Effector memory CD8-positive, alpha-beta T cell (primary cell): Measurements from ENCODE around the gene ALDH1L1.

ENCODE experiments used
- ATAC-seq: fragments of 150-1000 bp; cut with Tn5 transposase; replicated peaks from 2 replicates; pipeline ENCODE4 v1.10.0; 2021; ENCODE audit warnings: mild to moderate bottlenecking, moderate library complexity
- DNase-seq, 3 experiments: peaks; one replicate each; pipeline ENCODE4 v3.0.0; 2021
- H3K27ac Mint-ChIP-seq, 2 donors: one replicate each; pipeline ENCODE4 v1.8.0; 2022; ENCODE audit warnings: mild to moderate bottlenecking in 2 of 2, mixed read lengths in 2 of 2, moderate library complexity in 2 of 2
- H3K27me3 Mint-ChIP-seq, 2 donors: one replicate each; pipeline ENCODE4 v1.8.0; 2022; ENCODE audit warnings: mixed read lengths in 2 of 2
- H3K36me3 Mint-ChIP-seq: one replicate; pipeline ENCODE4 v1.8.0; 2022; ENCODE audit warnings: mild to moderate bottlenecking, moderate library complexity, mixed read lengths; ENCODE audit not compliant: insufficient read depth
- H3K4me1 Mint-ChIP-seq, 2 donors: one replicate each; pipeline ENCODE4 v1.8.0; 2022; ENCODE audit warnings: low read depth in 2 of 2, mixed read lengths in 2 of 2
- H3K4me3 Mint-ChIP-seq, 2 donors: one replicate each; pipeline ENCODE4 v1.8.0; 2022; ENCODE audit warnings: mild to moderate bottlenecking in 2 of 2, mixed read lengths in 2 of 2, moderate library complexity in 2 of 2
- H3K9me3 Mint-ChIP-seq, 2 donors: one replicate each; pipeline ENCODE4 v1.8.0; 2022; ENCODE audit warnings: mixed read lengths in 2 of 2
- total RNA-seq, 9 experiments: gene quantifications; one replicate each; lab custom pipeline; 2026; lab: John Stamatoyannopoulos, UW

ALDH1L1 gene
- total RNA-seq, result 0 to 0.24 (median 0) reads per million in 9 experiments

DNA sequence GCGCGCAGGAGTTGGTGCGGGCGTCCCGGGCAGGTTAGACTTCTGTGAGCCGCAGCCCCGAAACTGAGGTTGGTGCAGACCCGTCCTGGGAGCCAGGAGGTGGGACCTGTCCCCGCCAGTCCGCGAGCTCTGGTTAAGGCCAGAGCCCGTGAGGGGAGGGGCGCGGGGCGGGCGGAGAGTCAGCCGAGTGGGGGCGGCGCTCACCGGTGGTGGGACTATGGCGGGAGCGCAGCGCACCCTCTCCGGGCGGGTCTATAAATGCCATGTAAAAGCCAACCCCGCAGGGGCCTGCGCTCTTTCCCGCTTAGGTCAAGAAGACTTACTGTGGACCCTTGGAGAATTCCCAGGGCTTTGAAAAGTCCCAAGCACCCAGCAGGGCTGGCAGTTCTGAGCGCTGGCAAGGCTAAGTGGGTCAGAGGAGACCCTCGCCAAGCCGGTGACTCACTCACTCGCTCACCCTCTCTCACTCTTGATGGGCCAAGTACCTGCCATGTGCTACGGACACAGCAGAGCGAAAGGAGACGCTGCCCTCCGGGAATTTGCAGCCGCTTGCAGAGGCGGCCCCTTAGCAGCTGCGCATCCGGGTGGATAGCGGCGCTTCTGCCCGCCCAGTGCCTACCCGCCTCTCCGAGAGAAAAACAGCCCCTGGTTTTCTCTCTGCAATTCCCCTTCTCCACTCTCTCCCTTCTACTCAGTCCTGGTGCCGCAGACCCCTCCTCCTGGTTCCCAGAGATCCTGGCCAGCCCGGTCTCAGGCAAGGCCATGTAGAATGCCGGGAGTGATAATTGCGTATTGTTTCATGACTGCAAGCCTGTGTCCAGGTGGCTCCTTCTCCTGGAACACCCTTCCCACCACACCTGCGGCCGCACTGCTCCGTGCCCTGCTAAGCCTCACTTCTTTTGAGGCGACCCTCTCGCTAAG, at the start of gene ALDH1L1:
Gene ALDH1L1 (minus strand): TSS at position 110 of the 921 bp plus-strand sequence. CDS start 19,607 bp downstream, outside the sequence.
- Mint-ChIP-seq H3K36me3 (no peaks in the 10 kb centered on the region), H3K9me3 (no peaks in the 10 kb centered on the region), H3K27me3 (peaks cover 65 to 68% of the 10 kb centered on the region in 2 donors), H3K4me3 (no peak within 1 kb of the TSS), H3K27ac (no peak within 1 kb of the TSS), H3K4me1 (peaks cover 0 to 8% of the 10 kb centered on the region in 2 donors)
- DNase-seq (no peak), ATAC-seq (no peak)

DNA sequence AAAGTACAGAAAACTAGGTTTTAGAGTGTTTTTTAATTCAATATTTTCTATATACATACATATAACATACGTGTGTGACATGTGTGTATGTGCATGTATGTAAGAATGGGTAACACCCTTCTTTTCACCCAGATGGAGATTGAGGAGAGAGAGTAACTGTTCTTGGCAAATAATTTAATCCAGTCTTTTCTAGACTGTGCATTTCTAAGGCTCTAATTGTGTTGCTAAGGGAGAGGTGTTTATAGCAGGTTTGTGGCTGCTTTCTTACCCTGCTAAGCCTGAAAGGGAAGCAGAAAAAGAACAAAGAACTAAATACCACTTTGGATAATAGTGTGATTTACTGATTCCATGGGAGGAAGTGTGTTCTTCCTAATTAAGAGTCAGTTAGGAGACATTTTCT, 46.0 kb upstream of the ALDH1L1 start:
- no peaks in the 10 kb centered on the region for H3K36me3 Mint-ChIP-seq
- H3K27ac Mint-ChIP-seq, result no peak overlapping the region
- H3K27me3 Mint-ChIP-seq, result peaks cover 8 to 27% of the 10 kb centered on the region in 2 donors
- no peak overlapping the region for H3K4me3 Mint-ChIP-seq
- DNase-seq (no peak), ATAC-seq (no peak)
- no peaks in the 10 kb centered on the region for H3K9me3 Mint-ChIP-seq
- no peaks in the 10 kb centered on the region for H3K4me1 Mint-ChIP-seq

DNA sequence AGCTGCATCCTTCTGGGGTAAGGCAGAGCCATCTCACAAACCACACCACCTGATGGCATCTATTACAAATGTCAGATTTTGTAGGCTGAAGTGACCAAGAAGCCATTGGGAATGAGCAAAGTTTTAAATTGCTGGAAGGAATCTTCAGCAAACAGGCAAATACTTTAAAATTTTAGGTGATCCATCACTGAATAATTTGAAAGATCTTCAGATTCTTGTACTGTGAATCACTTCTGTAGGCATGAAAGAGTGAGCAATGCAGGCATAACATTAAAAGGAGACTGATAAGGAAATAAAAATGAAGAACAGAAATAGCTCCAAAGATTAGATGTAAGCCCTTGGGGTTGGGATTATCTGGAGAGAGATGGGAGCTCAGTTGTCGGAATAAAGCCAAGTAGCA, 36.0 kb upstream of the ALDH1L1 start:
- Mint-ChIP-seq H3K4me3 (no peak overlapping the region), H3K36me3 (no peaks in the 10 kb centered on the region), H3K27me3 (peaks cover 68 to 80% of the 10 kb centered on the region in 2 donors), H3K27ac (no peak overlapping the region), H3K9me3 (no peaks in the 10 kb centered on the region), H3K4me1 (peaks cover 9 to 11% of the 10 kb centered on the region in 2 donors)
- no peak for DNase-seq
- no peak for ATAC-seq

DNA sequence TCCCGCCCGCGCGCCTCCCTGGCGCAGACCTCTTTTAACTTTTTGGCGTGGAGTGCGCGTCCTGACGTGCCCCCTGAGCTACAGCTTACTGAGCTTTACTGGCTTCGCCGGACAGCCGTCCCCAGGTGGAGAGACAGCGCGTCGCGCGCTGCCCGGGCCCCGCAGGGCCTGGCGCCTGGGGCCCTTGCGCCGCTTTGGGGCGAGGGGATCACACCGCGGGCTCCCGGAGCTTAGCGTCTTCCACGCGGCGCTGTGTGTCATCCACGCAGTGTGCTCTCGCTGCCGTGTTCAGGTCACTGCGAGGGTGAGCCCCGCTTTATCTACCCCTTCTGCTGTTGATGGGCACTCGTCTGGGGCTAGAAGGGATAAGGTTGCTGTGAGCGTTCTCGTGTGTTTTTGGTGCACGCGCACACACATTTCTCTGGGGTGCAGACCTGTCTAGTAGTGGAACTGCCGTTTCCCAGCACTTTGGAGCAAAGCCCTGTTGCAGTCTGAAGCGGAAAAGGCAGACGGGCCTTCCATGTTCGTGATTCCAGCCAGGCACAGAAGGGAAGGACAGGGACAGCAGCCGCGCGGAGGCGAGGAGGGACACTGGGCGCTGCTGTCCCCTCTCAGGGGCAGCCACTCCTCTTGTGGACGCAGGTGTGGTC, 33.1 kb upstream of the ALDH1L1 start:
- Mint-ChIP-seq H3K27ac (no peak overlapping the region), H3K4me3 (peak overlapping the region in 1 of 2 donors; percentile 8), H3K4me1 (peaks cover 9 to 11% of the 10 kb centered on the region in 2 donors), H3K36me3 (no peaks in the 10 kb centered on the region), H3K27me3 (peaks cover 65 to 94% of the 10 kb centered on the region in 2 donors), H3K9me3 (no peaks in the 10 kb centered on the region)
- ATAC-seq, result no peak
- DNase-seq, result no peak

DNA sequence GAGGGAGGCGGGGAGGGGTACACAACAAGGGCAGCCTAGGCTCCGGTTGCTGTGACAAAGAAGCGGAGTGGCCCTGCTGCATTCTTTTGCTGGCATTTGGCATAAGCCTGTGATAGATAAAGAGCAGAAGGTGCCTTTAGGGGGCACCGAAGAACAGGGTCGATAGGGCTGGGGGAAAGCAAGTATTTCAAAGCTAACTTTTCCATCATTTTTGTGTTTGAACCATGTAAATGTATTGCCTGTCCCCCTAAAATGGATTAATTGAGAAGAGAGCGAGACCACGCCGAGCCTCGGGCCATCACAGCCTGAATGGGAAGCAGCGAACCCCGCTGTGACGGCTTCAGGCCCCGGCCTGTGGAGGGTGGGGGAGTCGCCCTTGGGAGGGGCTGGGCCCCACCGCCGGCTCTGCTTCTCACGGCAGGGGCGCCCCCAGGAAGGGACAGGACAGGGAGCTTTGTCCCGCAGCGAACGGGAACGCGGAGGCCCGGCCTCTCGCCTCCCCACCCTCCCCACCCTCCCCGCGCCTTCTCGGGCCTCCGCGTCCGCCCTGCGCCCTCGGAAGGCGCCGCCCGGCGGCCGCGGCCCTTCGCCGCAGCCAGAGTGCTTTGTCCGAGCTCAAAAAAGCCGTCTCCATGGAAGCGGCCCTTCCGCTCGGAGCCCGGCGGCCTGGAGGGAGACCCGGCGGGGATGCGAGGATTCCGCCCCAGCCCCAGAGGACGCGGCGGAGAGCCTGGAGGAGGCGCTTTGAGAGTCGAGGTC, 32.4 kb upstream of the ALDH1L1 start:
- Mint-ChIP-seq H3K27me3 (peaks cover 65 to 98% of the 10 kb centered on the region in 2 donors), H3K27ac (no peak overlapping the region), H3K9me3 (no peaks in the 10 kb centered on the region), H3K4me3 (peak overlapping the region; percentile 44 to 68), H3K4me1 (peaks cover 9 to 11% of the 10 kb centered on the region in 2 donors), H3K36me3 (no peaks in the 10 kb centered on the region)
- ATAC-seq, result no peak
- DNase-seq, result no peak

DNA sequence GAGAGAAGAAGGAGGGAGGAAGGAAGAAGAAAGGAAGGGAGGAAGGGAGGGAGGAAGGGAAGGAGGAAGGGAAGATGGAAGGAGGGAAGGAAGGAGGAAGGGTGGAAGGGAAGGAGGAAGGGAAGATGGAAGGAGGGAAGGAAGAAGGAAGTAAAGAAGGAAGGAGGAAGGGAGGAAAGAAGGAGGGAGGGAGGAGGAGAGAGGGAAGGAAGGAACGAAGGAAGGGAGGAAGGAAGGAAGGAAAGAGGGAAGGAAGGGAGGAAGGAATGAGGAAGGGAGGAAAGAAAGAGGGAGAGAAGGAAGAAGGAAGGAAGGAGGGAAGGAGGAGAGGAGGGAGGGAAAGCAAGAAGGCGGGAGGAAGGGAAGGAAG, 31.8 kb upstream of the ALDH1L1 start:
- Mint-ChIP-seq H3K4me3 (peak overlapping the region; percentile 44 to 50), H3K27ac (no peak overlapping the region), H3K27me3 (peaks cover 69 to 98% of the 10 kb centered on the region in 2 donors), H3K36me3 (no peaks in the 10 kb centered on the region), H3K9me3 (no peaks in the 10 kb centered on the region), H3K4me1 (peaks cover 9 to 11% of the 10 kb centered on the region in 2 donors)
- ATAC-seq (no peak), DNase-seq (no peak)

DNA sequence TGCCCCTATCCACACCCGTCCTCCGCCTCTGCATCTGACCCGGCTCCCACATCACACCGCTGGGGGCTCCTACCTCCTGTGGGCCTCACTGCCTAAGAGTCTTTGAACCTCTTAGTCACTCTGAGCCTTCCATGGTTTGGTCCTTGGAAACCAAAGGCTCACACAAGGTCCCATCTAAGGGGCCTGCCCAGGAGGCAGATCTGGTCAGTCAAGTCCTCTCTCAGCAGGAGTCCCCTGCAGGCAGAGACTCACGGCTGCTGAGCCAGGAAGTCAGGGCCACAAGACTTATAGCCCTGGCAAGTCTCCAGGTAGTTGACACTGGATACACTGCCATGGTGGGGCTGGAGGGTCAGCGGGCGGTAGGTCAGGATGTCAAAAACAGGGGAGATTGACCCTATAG, 31.2 kb upstream of the ALDH1L1 start:
- Mint-ChIP-seq H3K27ac (no peak overlapping the region), H3K4me1 (peaks cover 9 to 11% of the 10 kb centered on the region in 2 donors), H3K9me3 (no peaks in the 10 kb centered on the region), H3K4me3 (peak overlapping the region in 1 of 2 donors; percentile 50), H3K36me3 (no peaks in the 10 kb centered on the region), H3K27me3 (peaks cover 64 to 91% of the 10 kb centered on the region in 2 donors)
- ATAC-seq (no peak), DNase-seq (no peak)

DNA sequence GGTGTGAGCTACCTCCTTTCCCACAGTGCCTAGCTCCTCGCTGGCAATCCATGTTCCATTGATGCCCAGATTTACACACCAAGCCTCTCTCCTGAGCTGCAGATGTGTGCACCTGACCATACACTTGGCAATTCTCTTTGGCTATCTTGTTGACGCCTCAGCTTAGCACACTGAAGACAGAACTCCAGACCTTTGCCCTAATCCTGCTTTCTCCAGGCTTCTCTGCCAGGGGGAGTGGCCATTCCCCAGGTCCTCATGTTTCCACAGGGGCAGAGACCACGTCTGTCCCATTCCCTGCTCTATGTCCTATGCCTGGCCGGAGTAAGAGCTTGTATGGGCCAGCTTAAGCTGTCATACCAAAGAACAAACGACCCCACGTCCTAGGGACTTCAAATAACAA, 30.2 kb upstream of the ALDH1L1 start:
- Mint-ChIP-seq H3K9me3 (no peaks in the 10 kb centered on the region), H3K4me1 (peaks cover 9 to 11% of the 10 kb centered on the region in 2 donors), H3K4me3 (no peak overlapping the region), H3K27me3 (peaks cover 57 to 88% of the 10 kb centered on the region in 2 donors), H3K36me3 (no peaks in the 10 kb centered on the region), H3K27ac (no peak overlapping the region)
- ATAC-seq, result no peak
- DNase-seq, result no peak

DNA sequence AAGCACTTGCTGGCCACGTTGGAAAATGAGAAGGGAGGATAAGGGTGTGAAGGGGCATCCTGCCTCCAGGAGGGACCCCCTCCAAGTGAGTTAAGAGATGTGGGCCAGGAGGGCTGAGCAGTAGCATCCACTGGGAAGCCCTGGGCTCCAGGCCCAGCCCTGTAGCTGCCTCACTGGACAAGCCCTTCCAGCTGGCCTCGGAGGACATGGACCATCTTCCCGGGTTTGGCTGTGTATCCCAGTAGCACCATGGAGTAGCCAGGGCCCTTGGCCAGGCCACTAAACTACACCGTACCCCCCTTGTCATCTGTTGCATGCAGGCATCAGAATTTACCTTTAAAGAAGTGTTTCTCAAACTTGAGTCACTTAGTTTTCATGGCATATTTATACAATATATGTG, 29.4 kb upstream of the ALDH1L1 start:
- Mint-ChIP-seq H3K9me3 (no peaks in the 10 kb centered on the region), H3K4me1 (peaks cover 9 to 11% of the 10 kb centered on the region in 2 donors), H3K36me3 (no peaks in the 10 kb centered on the region), H3K4me3 (no peak overlapping the region), H3K27me3 (peaks cover 55 to 88% of the 10 kb centered on the region in 2 donors), H3K27ac (no peak overlapping the region)
- ATAC-seq, result no peak
- DNase-seq, result no peak

DNA sequence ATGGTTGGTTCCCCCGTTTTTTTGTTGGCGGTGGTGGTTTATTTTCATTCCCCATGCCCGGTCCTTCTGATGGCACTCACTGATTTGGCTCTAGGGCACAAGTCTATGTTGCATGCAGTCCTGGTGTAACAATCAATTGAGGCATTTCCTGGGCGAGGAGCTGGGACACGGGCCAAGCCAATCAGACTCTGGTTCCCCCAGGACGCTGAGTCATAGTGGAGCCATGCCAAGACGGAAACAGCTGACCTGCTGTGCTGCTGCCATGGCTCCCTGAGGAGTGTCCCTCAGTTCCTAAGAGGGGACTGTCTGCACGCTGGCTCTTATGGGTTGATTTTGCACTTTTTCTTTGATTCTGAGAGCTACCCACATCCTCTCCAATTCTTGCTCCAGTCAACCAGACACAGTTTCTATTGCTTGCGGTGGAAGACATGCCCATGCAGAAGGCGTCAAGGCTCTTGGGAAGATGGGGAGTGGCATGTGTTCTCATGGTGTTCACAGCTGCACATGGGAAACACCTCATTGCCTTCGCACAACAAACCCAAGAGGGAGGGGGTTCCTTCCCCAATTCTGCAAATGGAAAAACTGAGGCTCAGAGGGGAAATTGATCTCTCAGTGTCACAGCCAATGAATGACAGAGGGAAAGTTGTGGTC, 28.3 kb upstream of the ALDH1L1 start:
- Mint-ChIP-seq H3K36me3 (no peaks in the 10 kb centered on the region), H3K27me3 (peaks cover 54 to 88% of the 10 kb centered on the region in 2 donors), H3K4me1 (peaks cover 9 to 11% of the 10 kb centered on the region in 2 donors), H3K27ac (no peak overlapping the region), H3K9me3 (no peaks in the 10 kb centered on the region), H3K4me3 (no peak overlapping the region)
- DNase-seq, result no peak
- ATAC-seq, result no peak

DNA sequence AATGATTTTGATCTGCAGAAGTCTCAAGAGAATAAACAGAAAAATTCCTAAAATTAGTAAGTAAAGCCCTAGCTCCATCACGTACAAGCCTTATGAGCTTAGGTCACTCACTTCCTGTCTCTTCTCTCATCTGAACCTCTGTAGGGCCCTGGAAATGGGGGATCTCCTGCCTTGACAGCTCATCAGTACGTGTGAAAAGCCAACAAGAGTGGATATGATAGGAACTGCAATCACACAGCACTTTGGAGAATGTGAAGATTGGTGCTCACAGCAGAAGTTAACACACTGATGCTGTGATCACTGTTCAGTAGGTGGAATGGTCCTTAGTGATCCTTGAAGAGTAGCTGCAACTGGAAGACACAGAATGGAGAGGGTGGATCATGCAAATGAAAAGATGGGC, 27.8 kb upstream of the ALDH1L1 start:
- ATAC-seq (no peak), DNase-seq (no peak)
- Mint-ChIP-seq H3K27ac (no peak overlapping the region), H3K36me3 (no peaks in the 10 kb centered on the region), H3K4me1 (peaks cover 6 to 11% of the 10 kb centered on the region in 2 donors), H3K4me3 (no peak overlapping the region), H3K27me3 (peaks cover 51 to 89% of the 10 kb centered on the region in 2 donors), H3K9me3 (no peaks in the 10 kb centered on the region)

DNA sequence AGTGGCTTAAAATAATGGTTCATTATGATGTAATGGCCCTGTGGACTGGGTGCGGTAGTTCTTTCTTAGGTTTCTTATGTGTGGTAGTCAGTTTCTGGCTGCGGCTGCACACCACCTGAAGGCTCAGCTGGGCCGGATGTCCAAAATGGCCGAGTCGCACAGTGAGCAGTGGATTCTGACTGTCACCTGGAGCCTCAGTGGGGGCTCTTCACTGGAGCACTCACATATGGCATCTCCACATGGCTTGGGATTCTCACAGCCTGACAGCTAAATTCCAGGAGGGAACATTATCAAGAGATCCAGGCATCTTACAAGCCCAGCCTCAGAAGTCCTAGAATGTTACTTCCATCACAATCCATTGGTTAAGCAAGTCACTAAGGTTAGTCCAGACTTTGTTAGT, 26.8 kb upstream of the ALDH1L1 start:
- H3K27me3 Mint-ChIP-seq, result peaks cover 51 to 90% of the 10 kb centered on the region in 2 donors
- H3K27ac Mint-ChIP-seq, result no peak overlapping the region
- no peaks in the 10 kb centered on the region for H3K9me3 Mint-ChIP-seq
- no peak for ATAC-seq
- H3K4me1 Mint-ChIP-seq, result peaks cover 3 to 5% of the 10 kb centered on the region in 2 donors
- no peaks in the 10 kb centered on the region for H3K36me3 Mint-ChIP-seq
- no peak overlapping the region for H3K4me3 Mint-ChIP-seq
- DNase-seq, result no peak
